Mesothelial cell of epicardium (in vitro differentiated cells): ENCODE results near the gene ZFYVE1. TPM values are rescaled to one million over a fixed set of nuclear protein-coding genes. Genes with fewer than 3 reads are reported as not detected.

ENCODE experiments used
- DNase-seq, 2 experiments: peaks; one replicate each; pipeline ENCODE4 v3.0.0; 2021; ENCODE audit warnings: low spot score in 2 of 2; ENCODE audit not compliant: unreplicated experiment in 2 of 2
- H3K27ac Mint-ChIP-seq: 2 replicates; pipeline ENCODE4 v1.8.0; 2021; ENCODE audit warnings: mixed read lengths
- H3K27me3 Mint-ChIP-seq: 2 replicates; pipeline ENCODE4 v1.8.0; 2021; ENCODE audit warnings: low read depth, mixed read lengths
- H3K36me3 Mint-ChIP-seq: 2 replicates; pipeline ENCODE4 v1.8.0; 2021; ENCODE audit warnings: mixed read lengths
- H3K4me1 Mint-ChIP-seq: 2 replicates; pipeline ENCODE4 v1.8.0; 2021; ENCODE audit warnings: mixed read lengths
- H3K4me3 Mint-ChIP-seq: 2 replicates; pipeline ENCODE4 v1.8.0; 2021; ENCODE audit warnings: mild to moderate bottlenecking, moderate library complexity, mixed read lengths
- H3K9me3 Mint-ChIP-seq: 2 replicates; pipeline ENCODE4 v1.8.0; 2021; ENCODE audit warnings: mixed read lengths
- total RNA-seq: library from RNA; stranded (reverse); gene quantifications from 3 replicates; pipeline ENCODE4 v1.2.1, GENCODE V29; 2021
- TF ChIP-seq, protein P1 (sequence below): fragments of 200-600 bp; sonication (generic); IDR thresholded peaks from one replicate; pipeline ENCODE4 v1.5.0; 2021; ENCODE audit warnings: antibody characterized with exemption; ENCODE audit not compliant: unreplicated experiment

Gene ZFYVE1, protein sequence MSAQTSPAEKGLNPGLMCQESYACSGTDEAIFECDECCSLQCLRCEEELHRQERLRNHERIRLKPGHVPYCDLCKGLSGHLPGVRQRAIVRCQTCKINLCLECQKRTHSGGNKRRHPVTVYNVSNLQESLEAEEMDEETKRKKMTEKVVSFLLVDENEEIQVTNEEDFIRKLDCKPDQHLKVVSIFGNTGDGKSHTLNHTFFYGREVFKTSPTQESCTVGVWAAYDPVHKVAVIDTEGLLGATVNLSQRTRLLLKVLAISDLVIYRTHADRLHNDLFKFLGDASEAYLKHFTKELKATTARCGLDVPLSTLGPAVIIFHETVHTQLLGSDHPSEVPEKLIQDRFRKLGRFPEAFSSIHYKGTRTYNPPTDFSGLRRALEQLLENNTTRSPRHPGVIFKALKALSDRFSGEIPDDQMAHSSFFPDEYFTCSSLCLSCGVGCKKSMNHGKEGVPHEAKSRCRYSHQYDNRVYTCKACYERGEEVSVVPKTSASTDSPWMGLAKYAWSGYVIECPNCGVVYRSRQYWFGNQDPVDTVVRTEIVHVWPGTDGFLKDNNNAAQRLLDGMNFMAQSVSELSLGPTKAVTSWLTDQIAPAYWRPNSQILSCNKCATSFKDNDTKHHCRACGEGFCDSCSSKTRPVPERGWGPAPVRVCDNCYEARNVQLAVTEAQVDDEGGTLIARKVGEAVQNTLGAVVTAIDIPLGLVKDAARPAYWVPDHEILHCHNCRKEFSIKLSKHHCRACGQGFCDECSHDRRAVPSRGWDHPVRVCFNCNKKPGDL
- total RNA-seq: 18.3 to 23.1 TPM (median 21.4 TPM) in 3 replicates

DNA sequence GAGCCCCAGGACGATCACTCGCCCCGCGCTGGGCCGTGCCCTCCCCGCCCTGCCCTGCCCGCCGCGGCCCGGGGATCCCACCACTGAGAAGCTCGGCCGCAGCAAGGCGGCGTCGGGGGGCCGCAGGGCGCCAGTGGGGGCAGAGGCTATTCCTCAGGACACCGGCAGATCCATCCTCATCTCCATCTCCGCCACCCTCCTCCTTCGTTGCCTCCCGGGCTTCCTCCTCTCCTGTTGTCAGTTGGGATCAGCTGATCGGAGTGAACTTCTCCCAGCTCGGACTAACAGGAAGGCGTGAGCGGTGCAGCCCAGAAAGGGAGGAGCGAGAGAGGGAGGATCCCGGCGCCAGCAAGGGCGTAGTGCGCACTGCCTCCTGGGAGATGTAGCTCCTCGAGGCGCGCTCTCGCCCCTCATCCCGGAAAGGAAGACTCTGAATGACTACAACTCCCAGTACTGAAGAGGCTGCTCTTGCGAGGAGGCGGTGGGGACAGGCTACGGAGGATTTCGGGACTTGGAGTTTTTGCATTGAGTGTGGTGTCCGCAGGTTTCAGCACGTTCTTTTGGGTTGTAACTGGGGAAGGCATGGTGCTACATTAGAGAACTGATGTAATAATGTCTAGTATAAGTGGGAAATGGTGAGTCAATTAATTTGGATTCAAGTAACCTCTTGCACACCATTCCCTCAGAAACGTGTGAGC, at the start of gene ZFYVE1:
Gene ZFYVE1 (minus strand): TSS at position 262 of the 698 bp plus-strand sequence. CDS start 2,598 bp downstream, outside the sequence.
- TF ChIP-seq, protein P1, sequence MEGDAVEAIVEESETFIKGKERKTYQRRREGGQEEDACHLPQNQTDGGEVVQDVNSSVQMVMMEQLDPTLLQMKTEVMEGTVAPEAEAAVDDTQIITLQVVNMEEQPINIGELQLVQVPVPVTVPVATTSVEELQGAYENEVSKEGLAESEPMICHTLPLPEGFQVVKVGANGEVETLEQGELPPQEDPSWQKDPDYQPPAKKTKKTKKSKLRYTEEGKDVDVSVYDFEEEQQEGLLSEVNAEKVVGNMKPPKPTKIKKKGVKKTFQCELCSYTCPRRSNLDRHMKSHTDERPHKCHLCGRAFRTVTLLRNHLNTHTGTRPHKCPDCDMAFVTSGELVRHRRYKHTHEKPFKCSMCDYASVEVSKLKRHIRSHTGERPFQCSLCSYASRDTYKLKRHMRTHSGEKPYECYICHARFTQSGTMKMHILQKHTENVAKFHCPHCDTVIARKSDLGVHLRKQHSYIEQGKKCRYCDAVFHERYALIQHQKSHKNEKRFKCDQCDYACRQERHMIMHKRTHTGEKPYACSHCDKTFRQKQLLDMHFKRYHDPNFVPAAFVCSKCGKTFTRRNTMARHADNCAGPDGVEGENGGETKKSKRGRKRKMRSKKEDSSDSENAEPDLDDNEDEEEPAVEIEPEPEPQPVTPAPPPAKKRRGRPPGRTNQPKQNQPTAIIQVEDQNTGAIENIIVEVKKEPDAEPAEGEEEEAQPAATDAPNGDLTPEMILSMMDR: no peak
- H3K9me3 Mint-ChIP-seq: no peaks in the 10 kb centered on the region
- H3K4me3 Mint-ChIP-seq: peak within 1 kb of the TSS; percentile 96
- H3K4me1 Mint-ChIP-seq: peaks cover 16% of the 10 kb centered on the region
- H3K36me3 Mint-ChIP-seq: peaks cover 11% of the 10 kb centered on the region
- peak; percentile 86 to 92 for DNase-seq
- H3K27me3 Mint-ChIP-seq: no peaks in the 10 kb centered on the region
- H3K27ac Mint-ChIP-seq: peak within 1 kb of the TSS; percentile 96

DNA sequence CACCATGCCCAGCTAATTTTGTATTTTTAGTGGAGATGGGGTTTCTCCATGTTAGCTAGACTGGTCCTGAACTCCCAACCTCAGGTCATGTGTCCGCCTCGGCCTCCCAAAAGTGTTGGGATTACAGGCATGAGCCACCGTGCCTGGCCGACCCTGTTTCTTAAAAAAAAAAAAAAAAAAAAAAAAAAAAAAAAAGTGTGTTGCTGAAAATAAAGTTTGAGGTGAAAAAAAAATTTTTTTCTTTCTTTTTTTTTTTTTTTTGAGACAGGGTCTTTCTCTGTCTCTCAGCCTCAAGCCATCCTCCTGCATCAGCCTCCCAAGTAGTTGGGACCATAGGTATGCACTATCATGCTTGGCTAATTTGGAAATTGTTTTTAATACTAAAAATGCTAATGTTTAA, 42.7 kb upstream of the ZFYVE1 start:
- TF ChIP-seq, protein P1: no peak
- H3K36me3 Mint-ChIP-seq: peaks cover 12% of the 10 kb centered on the region
- DNase-seq: no peak
- no peaks in the 10 kb centered on the region for H3K9me3 Mint-ChIP-seq
- no peaks in the 10 kb centered on the region for H3K27me3 Mint-ChIP-seq
- no peak overlapping the region for H3K4me3 Mint-ChIP-seq
- no peaks in the 10 kb centered on the region for H3K4me1 Mint-ChIP-seq
- H3K27ac Mint-ChIP-seq: no peak overlapping the region

DNA sequence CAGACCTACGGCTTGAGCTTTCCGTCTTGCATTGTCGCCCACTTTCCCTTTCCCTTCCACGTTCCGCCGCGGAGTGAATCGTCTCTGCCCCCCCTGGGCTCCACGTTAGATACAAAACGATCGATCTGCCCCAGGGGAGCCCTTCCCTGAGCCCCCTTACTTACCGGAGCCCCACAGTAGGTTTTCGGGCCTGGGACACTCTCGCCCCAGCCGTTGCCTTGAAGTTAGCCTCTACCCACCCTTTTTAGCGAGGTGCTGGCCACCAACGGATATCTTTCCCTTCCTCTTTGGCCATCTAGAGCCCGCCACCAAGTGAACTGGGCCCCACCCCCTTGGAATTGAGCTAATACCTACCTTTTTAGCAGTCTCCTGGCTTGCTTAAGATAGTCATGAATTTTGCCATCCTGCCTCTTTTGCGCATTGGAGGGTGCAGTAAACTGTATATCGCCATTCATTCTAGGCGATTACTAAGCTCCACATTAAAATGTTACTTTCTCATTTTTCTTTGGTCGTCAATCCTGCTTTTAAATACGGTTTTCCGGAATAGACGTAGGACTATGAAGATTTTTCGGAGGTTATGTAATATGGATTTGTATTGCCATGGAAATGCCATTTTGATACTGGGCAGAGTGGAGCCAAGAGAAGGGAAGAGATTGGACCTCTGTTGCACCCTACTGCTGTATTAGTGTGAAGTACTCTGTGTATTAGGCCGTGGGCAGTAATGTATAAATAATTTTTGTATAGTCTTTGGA, 32.2 kb upstream of the ZFYVE1 start:
- Mint-ChIP-seq H3K9me3 (no peaks in the 10 kb centered on the region), H3K4me1 (peaks cover 31% of the 10 kb centered on the region), H3K27ac (no peak overlapping the region), H3K4me3 (no peak overlapping the region), H3K27me3 (no peaks in the 10 kb centered on the region), H3K36me3 (peaks cover 2% of the 10 kb centered on the region)
- TF ChIP-seq, protein P1: no peak
- no peak for DNase-seq

DNA sequence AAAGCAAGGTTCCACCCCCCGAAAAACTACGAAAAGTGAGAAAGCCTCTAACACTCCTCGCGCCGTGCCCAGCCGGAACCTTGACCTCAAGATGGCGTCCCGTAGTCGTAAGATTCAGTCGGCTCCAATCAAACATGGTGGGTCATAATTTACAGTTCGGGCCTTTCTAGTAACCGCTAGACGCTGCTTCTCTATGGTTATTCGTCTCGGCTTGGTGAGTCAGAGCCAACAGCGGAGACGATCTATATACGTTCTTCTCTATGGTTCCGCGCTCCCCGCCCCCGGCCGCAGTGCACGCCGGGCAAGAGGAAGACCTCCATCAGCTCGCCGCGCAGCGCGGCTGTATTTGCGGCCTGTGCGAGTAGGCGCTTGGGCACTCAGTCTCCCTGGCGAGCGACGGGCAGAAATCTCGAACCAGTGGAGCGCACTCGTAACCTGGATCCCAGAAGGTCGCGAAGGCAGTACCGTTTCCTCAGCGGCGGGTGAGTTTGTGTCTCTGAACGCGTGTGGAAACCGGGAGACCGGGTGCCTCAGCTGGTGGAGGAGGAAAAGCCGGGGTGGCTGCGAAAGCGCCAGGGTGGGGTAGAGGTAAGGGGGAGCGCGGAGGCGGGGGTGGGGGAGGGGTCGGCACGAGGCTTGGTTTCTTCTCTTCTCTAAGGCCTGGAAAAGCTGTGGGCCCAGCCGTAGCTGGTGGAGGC, 31.5 kb upstream of the ZFYVE1 start, which contains the start of gene RBM25:
Gene RBM25 (plus strand): TSS at position 311 of the 698 bp plus-strand sequence. CDS start 13,108 bp downstream, outside the sequence.
- peak; percentile 85 to 92 for DNase-seq
- H3K27ac Mint-ChIP-seq: no peak within 1 kb of the TSS
- H3K4me3 Mint-ChIP-seq: no peak within 1 kb of the TSS
- no peaks in the 10 kb centered on the region for H3K27me3 Mint-ChIP-seq
- H3K4me1 Mint-ChIP-seq: peaks cover 31% of the 10 kb centered on the region
- no peaks in the 10 kb centered on the region for H3K9me3 Mint-ChIP-seq
- TF ChIP-seq, protein P1: no peak
- H3K36me3 Mint-ChIP-seq: peaks cover 2% of the 10 kb centered on the region
